Liver (tissue), 9 donors: ENCODE measurements around the gene LILRA5. TPM values are rescaled to one million over a fixed set of nuclear protein-coding genes. Genes with fewer than 3 reads are reported as not detected.
"Not testable (repeated sequence)": the region's sequence is repeated elsewhere in the genome, so short reads cannot be mapped to it uniquely, and the experiment has no call there.

Experiments
- DNase-seq: peaks from one replicate; pipeline ENCODE4 v3.0.0-alpha.2; 2017; ENCODE audit warnings: low spot score
- H3K27ac ChIP-seq, 2 donors: one replicate each; pipeline ENCODE4 v1.7.0; 2013; ENCODE audit warnings: inconsistent platforms in 2 of 2, low read length in 2 of 2, control low read depth in 1 of 2, low read depth in 1 of 2, mild to moderate bottlenecking in 1 of 2
- H3K27me3 ChIP-seq, 4 donors: one replicate each; pipeline versions ENCODE4 v1.6.1 to v1.7.0; 2013; ENCODE audit warnings: low read length in 3 of 4, inconsistent platforms in 1 of 4, mild to moderate bottlenecking in 1 of 4, moderate library complexity in 1 of 4; ENCODE audit not compliant: control insufficient read depth in 4 of 4, insufficient read depth in 4 of 4
- H3K36me3 ChIP-seq, 4 donors: one replicate each; pipeline versions ENCODE4 v1.6.1 to v1.7.0; 2013; ENCODE audit warnings: low read length in 3 of 4, mild to moderate bottlenecking in 3 of 4, low read depth in 1 of 4, moderate library complexity in 1 of 4; ENCODE audit not compliant: control insufficient read depth in 4 of 4, insufficient read depth in 3 of 4
- H3K4me1 ChIP-seq, 4 donors: one replicate each; pipeline versions ENCODE4 v1.6.1 to v1.7.0; 2013; ENCODE audit warnings: low read length in 3 of 4, mild to moderate bottlenecking in 3 of 4, moderate library complexity in 1 of 4; ENCODE audit not compliant: control insufficient read depth in 4 of 4, insufficient read depth in 4 of 4
- H3K4me3 ChIP-seq, 3 donors: one replicate each; pipeline versions ENCODE4 v1.6.1 to v1.7.0; 2013; ENCODE audit warnings: low read length in 3 of 3, control low read depth in 1 of 3, low read depth in 1 of 3, mild to moderate bottlenecking in 1 of 3
- H3K9ac ChIP-seq, 2 donors: one replicate each; pipeline ENCODE4 v1.7.0; 2013; ENCODE audit warnings: low read length in 2 of 2, mild to moderate bottlenecking in 2 of 2, moderate library complexity in 2 of 2, control low read depth in 1 of 2, low read depth in 1 of 2
- H3K9me3 ChIP-seq, 4 donors: one replicate each; pipeline versions ENCODE4 v1.6.1 to v1.7.0; 2013; ENCODE audit warnings: low read length in 3 of 4; ENCODE audit not compliant: control insufficient read depth in 4 of 4
- ATF3 ChIP-seq: IDR thresholded peaks from 2 replicates; pipeline ENCODE4 v1.6.1; 2016; ENCODE audit warnings: antibody characterized with exemption
- CTCF ChIP-seq: fragments of 150-350 bp; IDR thresholded peaks from 2 replicates; pipeline ENCODE4 v1.5.1; 2017; ENCODE audit warnings: improper control_type of control experiment, low read depth, low read length; ENCODE audit not compliant: missing input control
- FOXA1 ChIP-seq: IDR thresholded peaks from 2 replicates; pipeline ENCODE4 v1.6.1; 2016; ENCODE audit warnings: antibody characterized with exemption
- FOXA2 ChIP-seq: IDR thresholded peaks from 2 replicates; pipeline ENCODE4 v1.6.1; 2016; ENCODE audit warnings: antibody characterized with exemption
- GABPA ChIP-seq, 2 donors: IDR thresholded peaks in 1 of 2; conservative IDR thresholded peaks in 1 of 2; 2 replicates each; pipeline ENCODE4 v1.6.1; 2016; ENCODE audit warnings: antibody characterized with exemption in 2 of 2, mild to moderate bottlenecking in 1 of 2, moderate library complexity in 1 of 2
- RAD21 ChIP-seq, 2 donors: IDR thresholded peaks; 2 replicates each; pipeline ENCODE4 v1.6.1; 2016; ENCODE audit warnings: antibody characterized with exemption in 2 of 2, mild to moderate bottlenecking in 2 of 2
- REST ChIP-seq: IDR thresholded peaks from 2 replicates; pipeline ENCODE4 v1.6.1; 2016; ENCODE audit warnings: antibody characterized with exemption, mild to moderate bottlenecking
- YY1 ChIP-seq: IDR thresholded peaks from 2 replicates; pipeline ENCODE4 v1.6.1; 2016; ENCODE audit warnings: antibody characterized with exemption, mild to moderate bottlenecking
- WGBS: extraction: QIAGEN DNeasy Blood & Tissue Kit; methylation state at CpG from one replicate; pipeline ENCODE4 v1.1.7; 2013; 5-methylcytosine and 5-hydroxymethylcytosine counted together
- polyA plus RNA-seq, 2 donors: library from polyadenylated mRNA; stranded (reverse) in 1 of 2; unstranded in 1 of 2; fragments of 200-250 nt in 1 of 2; fragments of >200 nt in 1 of 2; fragmentation: Nextera tagmentation in 1 of 2; extraction: Ambion mirVana in 1 of 2; gene quantifications; one replicate each; pipeline versions ENCODE4 v1.2.1 to v1.2.3, GENCODE V29; 2013 to 2015
- total RNA-seq, 2 donors: library from RNA; depleted of rRNA; stranded (reverse); fragments of >200 nt; gene quantifications; one replicate each; pipeline ENCODE4 v1.2.3, GENCODE V29; 2014
- donor health status: healthy.
- donor health status: healthy.
- donor health status: healthy.
- donor health status: healthy.
- donor health status: healthy.

The LILRA5 gene
- total and polyA plus RNA-seq, 4 donors, result 0.58 to 8.7 (median 4.6) TPM

GRCh38 chr19:54325194-54325621 lies 12.2 kb upstream of the LILRA5 start:
- peaks cover 0 to 3% (median 0%) of the 10 kb centered on the region in 4 donors for H3K27me3 ChIP-seq
- no peak overlapping the region for H3K9ac ChIP-seq
- H3K36me3 ChIP-seq, result no peaks in the 10 kb centered on the region
- no peak overlapping the region for H3K4me3 ChIP-seq
- 4% methylated on average over 4 of the region's 4 CpGs for WGBS
- TF ChIP-seq FOXA1 (no peak), CTCF (peak; percentile 70), RAD21 (IDR thresholded peaks at IDR 0.05) (peak; percentile 58 to 72)
- no peaks in the 10 kb centered on the region for H3K4me1 ChIP-seq
- DNase-seq, result no peak
- no peak overlapping the region for H3K27ac ChIP-seq
- peaks cover 0 to 3% (median 0%) of the 10 kb centered on the region in 4 donors for H3K9me3 ChIP-seq

- TF ChIP-seq GABPA (IDR thresholded peaks at IDR 0.05 in 1 of 2, conservative IDR thresholded peaks at IDR 0.05 in 1 of 2) (no peak), ATF3 (no peak), FOXA1 (no peak), REST (no peak), RAD21 (IDR thresholded peaks at IDR 0.05) (no peak), FOXA2 (no peak), YY1 (no peak)
- Histone ChIP-seq H3K4me1 (no peaks in the 10 kb centered on the region), H3K4me3 (no peak overlapping the region), H3K9me3 (no peaks in the 10 kb centered on the region), H3K27ac (no peak overlapping the region), H3K9ac (no peak overlapping the region), H3K36me3 (no peaks in the 10 kb centered on the region), H3K27me3 (no peaks in the 10 kb centered on the region)
- DNase-seq, result no peak
- WGBS, result 17% methylated on average over 3 of the region's 3 CpGs
These were observed 11.1 kb upstream of the LILRA5 start for GRCh38 chr19:54324071-54324470.

- not testable (repeated sequence) for H3K9ac ChIP-seq, DNase-seq, H3K27ac ChIP-seq, H3K27me3 ChIP-seq, H3K36me3 ChIP-seq, H3K4me3 ChIP-seq, H3K4me1 ChIP-seq, H3K9me3 ChIP-seq
- 38% methylated on average over 9 of the region's 13 CpGs for WGBS
These were observed 10.0 kb upstream of the LILRA5 start for GRCh38 chr19:54322934-54323333.

- not testable (repeated sequence) for H3K9me3 ChIP-seq, DNase-seq, H3K4me1 ChIP-seq, H3K4me3 ChIP-seq, H3K27me3 ChIP-seq, H3K27ac ChIP-seq, H3K36me3 ChIP-seq, H3K9ac ChIP-seq
- WGBS, result 86% methylated on average over 12 of the region's 13 CpGs
These were observed 9.3 kb upstream of the LILRA5 start for GRCh38 chr19:54322295-54322694.
